Measurements from ENCODE around the gene TDRD12.
"Not testable (repeated sequence)": the region's sequence is repeated elsewhere in the genome, so short reads cannot be mapped to it uniquely, and the experiment has no call there.

The TDRD12 gene

DNA sequence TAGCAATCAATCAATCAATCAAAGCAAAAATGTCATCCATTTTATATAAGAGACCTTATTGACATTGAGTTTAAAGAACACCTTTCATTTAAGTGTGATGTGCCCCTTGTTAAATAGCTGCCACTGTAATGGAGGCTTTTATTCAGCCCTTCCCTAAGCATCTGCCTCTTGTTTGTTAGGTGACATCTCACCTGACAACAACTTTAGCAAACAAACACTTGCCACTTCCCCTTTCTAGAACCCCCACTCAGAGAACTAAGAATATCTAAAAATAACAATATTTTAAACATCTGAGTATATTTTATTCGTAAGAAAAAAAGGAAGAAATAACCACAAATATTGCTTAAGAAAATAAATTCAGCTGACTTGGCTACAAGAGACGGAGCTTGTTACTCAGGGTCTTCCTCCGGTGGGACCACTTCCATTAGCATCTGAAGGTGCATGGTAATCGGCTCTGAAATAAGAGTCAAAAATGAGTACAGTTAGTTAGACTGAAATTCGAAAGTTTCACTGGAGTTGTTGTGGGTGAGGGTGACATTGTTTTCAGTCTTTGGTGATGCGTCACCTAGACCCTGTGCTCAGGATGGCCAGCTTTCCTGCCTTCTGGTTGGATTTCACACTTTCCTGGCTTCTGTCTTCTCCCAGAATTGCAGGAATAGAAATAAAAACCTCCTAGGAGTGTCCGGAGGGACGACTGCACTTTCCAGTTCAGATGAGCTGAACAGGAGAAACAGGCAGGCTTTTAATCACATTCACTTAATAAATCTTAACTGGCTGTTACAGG lies 110.9 kb downstream of the TDRD12 start:
- DNase-seq (ENCODE audit: low read depth in 3 of 3): no peak

DNA sequence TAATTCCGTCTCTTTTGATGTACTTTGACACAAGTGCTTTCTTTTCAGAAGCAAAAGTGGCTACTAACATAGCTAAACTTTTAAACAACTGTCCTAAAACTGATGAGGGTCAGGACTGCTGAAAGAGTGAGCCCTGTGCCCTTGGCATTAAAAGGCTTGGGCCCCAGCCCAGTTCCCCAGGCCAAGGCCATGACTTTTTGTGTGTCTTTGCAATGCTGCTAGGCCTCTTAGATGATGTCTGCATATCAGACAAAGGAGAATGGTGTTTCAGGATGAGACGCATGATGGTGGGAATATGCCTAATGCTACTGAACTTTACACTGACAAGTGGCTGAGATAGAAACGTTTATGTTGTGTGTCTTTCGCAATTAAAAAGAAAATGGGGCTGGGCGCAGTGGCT lies 112.0 kb downstream of the TDRD12 start:
- DNase-seq (ENCODE audit: low read depth in 3 of 3): no peak

DNA sequence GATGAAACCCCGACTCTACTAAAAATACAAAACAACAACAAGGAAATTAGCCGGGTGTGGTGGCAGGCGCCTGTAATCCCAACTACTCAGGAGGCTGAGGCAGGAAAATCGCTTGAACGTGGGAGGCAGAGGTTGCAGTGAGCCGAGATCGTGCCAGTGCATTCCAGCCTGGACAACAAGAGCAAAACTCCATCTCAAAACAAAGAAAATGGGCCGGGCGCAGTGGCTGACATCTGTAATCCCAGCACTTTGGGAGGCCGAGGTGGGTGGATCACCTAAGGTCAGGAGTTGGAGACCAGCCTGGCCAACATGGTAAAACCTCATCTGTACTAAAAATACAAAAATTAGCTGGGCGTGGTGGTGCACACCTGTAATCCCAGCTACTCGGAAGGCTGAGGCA lies 112.5 kb downstream of the TDRD12 start:
- DNase-seq (ENCODE audit: low read depth in 3 of 3): not testable (repeated sequence)

DNA sequence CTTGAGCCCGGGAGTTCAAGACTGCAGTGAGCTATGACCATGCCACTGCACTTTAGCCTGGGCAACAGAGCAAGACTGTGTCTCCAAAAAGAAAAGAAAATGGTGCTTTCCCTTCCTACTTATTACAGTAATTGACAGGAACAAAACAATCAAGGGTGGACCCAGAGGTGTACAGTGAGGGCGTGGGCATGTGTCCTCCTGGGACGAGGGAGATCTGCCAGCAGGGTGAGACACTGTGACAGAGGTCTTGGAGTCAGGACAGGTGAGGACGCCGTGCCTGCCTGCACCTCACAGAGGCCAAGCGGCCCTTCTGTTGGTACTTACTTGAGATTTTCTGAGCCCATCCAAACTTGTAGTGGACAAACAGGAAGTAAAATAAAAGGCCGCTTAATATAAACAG lies 113.3 kb downstream of the TDRD12 start:
- not testable (repeated sequence) for DNase-seq (ENCODE audit: low read depth in 3 of 3)

DNA sequence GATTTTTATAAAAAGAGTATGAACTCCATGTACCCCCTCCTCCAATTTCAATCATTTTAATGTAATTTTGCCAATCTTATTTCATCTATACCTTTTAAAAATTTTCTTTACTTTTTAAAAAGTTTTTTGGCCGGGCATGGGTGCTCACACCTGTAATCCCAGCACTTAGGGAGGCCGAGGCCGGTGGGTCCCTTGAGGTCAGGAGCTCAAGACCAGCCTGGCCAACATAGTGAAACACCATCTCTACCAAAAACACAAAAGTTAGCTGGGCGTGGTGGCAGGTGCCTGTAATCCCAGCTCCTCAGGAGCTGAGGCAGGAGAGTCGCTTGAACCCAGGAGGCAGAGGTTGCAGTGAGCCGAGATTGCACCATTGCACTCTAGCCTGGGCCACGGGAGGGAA lies 113.8 kb downstream of the TDRD12 start:
- not testable (repeated sequence) for DNase-seq (ENCODE audit: low read depth in 3 of 3)

DNA sequence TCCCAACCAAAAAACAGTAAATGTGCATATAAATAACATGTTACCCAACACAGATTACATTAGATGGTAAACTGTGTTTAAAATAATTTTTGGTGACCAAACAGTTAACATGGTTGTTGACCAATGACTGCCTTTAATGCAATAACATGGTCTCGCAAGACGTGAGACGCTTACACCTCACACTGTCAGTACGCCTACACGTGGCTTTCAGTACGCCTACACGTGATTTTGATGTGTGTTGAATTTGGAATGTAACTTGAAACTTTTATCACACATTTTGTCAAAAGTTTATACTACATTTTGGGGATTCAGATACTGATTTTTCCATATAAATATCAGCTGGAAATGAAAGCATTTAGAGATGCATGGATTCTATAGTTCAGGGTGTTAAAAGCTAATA lies 118.0 kb downstream of the TDRD12 start:
- DNase-seq (ENCODE audit: low read depth in 3 of 3): no peak

DNA sequence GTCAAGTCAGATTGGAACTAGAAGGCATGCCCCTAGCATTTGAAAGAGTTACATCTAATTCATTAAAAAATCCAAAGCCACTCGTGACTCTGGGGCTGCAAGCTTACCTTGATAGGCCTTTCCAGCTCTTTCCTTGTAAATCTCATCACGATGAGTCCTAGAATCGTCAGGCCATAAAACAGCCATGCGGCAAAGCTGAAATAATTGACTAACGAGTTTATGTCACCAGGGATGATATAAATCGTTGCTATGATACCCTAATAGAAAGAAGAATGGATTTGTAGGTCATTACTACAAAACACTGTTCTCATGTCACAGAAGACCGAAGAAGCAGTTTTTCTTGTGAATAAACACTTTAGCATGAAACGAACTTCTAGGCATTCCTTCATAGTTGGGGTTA lies 122.5 kb downstream of the TDRD12 start:
- DNase-seq (ENCODE audit: low read depth in 3 of 3): no peak

DNA sequence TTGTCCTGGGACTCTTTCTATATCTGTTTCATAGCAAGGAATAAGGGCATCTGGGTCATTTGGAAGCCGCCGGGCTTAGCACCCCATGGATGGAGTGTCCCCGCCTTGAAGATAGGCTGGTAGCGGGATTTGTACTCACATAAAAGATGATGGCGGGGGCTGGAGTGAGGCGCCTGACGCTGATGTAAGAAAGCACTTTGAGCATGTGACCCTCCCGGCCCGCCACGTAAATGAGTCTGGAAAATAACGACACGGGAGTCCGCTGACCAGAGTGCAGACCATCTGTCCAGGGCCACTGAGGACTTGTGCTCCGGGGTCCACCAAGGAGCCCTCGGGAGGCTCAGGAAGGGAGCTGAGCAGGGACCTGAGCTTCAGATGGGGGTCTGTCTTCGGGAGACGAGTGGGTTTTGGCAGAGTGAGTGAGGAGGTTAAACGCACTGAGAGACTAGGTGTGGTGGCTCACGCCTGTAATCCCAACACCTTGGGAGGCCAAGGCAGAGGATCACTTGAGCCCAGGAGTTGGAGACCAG lies 124.2 kb downstream of the TDRD12 start:
- no peak for DNase-seq (ENCODE audit: low read depth in 3 of 3)

DNA sequence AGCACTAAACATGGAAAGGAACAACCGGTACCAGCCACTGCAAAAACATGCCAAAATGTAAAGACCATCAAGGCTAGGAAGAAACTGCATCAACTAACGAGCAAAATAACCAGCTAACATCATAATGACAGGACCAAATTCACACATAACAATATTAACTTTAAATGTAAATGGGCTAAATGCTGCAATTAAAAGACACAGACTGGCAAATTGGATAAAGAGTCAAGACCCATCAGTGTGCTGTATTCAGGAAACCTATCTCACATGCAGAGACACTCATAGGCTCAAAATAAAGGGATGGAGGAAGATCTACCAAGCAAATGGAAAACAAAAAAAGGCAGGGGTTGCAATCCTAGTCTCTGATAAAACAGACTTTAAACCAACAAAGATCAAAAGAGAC lies 128.5 kb downstream of the TDRD12 start:
- not testable (repeated sequence) for DNase-seq (ENCODE audit: low read depth in 3 of 3)

DNA sequence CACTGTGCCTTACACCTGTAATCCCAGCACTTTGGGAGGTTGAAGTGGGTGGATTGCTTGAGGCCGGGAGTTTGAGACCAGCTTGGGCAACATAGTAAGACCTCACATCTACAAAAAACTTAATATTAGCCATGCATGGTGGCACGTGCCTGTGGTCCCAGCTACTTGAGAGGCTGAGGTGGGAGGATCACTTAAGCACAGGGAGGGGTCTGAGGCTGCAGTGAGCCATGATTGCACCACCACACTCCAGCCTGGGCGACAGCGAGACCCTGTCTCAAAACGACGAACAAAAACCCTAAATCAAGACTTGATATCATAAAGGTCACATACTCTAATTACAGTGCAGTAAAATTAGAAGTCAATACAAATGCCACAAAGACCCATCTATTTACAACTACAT lies 132.6 kb downstream of the TDRD12 start:
- DNase-seq (ENCODE audit: low read depth in 3 of 3): no peak

DNA sequence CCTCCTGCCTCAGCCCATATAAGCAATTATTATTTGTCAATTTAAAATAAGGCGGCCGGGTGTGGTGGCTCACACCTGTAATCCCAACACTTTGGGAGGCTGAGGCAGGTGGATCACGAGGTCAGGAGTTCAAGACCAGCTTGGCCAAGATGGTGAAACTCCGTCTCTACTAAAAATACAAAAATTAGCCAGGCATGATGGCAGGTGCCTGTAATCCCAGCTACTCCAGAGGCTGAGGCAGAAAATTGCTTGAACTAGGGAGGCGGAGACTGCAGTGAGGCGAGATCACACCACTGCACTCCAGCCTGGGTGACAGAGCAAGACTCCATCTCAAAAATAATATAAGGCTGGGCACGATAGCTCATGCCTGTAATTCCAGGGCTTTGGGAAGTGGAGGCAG lies 137.3 kb downstream of the TDRD12 start:
- DNase-seq (ENCODE audit: low read depth in 3 of 3): not testable (repeated sequence)

DNA sequence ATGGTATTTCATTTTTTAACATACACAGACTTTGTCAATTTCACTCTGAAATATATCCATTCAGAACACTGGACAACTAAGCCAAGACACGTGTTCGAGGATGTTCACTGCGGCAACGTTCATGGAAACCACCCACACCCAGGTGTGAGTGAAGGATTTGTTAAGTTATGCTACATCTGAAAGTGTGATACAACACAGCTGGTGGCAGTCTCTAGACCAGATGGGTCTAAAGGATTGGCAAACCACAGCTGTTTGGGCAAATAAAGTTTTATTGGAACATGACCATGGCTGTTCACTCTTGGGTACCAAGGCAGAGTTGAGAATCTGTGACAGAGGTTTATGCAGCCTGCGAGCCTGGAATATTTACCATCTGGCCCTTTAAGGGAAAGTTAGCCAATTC lies 138.0 kb downstream of the TDRD12 start:
- DNase-seq (ENCODE audit: low read depth in 3 of 3): no peak

DNA sequence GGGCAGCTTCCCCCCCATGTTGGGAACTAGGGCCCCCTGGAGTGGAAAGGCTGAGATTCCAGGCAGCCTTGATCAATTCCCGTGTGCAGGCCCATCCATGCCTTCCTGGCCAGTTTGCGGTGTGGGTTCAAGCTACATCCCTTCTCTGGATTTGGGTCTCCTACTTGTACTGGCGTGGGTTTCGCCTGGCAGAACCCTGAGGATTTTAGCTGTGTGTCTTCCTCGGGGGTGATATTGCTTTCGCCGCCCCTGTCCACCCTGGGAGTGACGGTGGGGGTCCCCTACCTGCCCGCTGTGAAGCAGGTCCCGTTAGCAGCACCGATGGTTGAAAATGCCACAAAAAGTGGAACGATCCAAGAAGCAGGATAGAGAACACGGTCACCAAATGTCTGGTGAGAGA lies 138.6 kb downstream of the TDRD12 start:
- DNase-seq (ENCODE audit: low read depth in 3 of 3): no peak

DNA sequence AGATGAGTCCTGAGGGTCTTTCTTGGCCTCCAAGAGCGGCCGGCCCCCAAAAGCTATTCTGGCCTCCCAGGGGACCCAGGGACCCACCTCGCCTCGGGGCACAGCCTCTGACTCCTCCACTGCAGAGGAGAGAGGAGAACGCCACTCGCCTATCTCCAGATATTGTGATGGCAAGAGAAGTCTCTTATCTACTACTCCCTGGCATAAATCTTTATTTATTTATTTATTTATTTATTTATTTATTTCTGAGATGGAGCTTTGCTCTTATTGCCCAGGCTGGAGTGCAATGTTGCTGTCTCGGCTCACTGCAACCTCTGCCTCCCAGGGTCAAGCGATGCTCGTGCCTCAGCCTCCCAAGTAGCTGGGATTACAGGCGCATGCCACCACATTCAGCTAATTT lies 139.0 kb downstream of the TDRD12 start:
- DNase-seq (ENCODE audit: low read depth in 3 of 3): no peak

DNA sequence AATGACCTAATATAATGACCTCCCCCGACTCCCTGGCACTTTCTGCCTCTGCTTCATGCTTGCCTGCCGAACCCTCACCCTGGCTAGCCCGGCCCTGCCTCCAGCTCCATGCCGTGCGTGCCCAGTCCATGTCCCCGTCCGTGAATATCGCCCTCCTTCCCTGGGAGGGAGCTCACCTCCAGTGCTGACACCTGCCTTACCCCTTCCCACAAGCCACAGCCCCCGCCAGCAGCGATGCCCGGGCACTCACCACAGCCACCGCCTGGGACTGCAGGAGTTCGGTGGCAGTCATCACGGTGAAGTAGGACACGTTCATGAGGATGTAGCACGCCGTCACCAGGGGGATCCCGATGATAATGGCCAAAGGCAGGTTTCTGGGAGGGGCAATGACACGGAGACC lies 140.0 kb downstream of the TDRD12 start:
- DNase-seq (ENCODE audit: low read depth in 3 of 3): no peak

DNA sequence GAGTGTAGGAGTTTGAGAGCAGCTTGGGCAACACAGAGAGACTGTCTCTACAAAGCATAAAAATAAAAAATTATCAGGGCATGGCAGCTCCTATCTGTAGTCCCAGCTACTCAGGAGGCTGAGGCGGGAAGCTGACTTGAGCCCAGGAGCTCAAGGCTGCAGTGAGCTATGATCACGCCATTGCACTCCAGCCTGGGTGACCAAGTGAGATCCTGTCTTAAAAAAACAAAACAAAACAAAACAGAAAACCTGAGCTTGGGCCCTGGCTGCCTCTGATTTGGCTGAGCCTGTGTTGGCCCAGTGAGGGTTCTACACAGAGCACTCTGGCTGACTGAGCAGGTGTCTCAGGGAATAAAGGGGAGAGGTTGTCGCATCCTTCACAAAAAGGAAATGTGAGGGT lies 142.0 kb downstream of the TDRD12 start:
- DNase-seq (ENCODE audit: low read depth in 3 of 3): no peak

DNA sequence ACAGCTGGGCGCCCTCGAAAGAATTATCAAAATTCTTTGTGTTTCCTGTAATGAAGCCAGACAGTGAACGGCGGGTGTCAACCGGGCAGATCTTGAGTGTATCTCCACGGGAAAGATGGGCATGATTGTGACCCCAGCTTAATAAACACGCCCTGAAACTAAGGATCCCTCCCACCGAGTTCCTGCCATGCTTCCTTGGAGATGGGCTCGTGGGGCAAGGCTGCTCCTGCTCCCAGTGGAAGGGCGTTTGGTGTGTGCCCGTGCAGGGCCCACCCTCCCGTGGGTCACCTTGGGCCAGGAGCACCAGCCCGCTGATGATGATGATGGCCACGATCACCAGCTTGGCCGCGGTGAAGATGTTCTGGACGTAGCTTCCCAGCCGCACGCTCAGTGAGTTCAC lies 142.6 kb downstream of the TDRD12 start:
- no peak for DNase-seq (ENCODE audit: low read depth in 3 of 3)

DNA sequence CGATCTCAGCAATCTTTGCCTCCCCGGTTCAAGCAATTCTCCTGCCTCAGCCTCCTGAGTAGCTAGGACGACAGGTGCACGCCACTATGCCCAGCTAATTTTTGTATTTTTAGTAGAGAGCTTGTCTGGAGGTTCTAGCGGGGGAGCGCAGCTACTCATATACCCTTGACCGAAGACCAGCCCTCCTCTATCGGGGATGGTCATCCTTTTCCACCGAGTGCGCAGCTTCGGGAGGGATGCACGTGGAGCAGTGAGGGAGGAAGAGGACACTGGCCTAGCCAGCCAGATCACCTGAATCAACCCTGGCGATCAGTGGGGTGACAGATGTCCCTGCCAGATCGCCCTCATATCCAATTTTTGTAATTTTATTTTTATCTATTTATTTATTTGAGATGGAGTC lies 143.2 kb downstream of the TDRD12 start:
- DNase-seq (ENCODE audit: low read depth in 3 of 3): no peak

DNA sequence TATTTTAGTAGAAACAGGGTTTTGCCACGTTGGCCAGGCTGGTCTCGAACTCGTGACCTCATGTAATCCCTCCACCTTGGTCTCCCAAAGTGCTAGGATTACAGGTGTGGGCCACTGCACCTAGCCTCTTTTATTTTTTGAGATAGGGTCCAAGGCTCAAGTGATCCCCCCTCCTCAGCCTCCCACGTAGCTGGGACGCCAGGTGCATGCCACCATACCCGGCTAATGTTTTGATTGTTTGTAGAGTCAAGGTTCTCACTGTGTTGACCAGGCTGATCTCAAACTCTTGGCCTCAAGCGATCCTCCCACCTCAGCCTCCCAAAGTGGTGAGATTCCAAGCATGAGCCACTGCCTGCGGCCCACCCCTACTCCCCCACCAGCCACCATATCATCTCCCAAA lies 143.7 kb downstream of the TDRD12 start:
- no peak for DNase-seq (ENCODE audit: low read depth in 3 of 3)

DNA sequence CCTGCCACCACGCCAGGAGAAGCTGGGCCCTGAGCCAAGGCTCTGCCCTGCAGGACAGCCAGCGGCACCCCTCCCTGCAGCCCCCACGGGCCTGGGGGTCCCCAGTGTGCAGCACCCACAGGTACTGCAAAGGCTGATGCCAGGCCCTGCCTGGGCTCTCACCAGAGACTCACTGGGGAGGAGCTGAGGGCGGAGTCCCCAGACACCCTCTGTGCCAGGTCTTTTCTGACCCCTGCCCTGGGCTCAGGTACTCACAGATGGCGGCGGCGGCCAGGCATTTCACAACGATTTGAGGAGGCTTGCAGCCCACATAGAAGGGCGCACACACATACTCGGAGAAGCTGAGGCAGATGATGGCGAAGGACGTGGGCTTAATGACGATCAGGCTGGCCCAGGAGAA lies 144.3 kb downstream of the TDRD12 start:
- no peak for DNase-seq (ENCODE audit: low read depth in 3 of 3)

DNA sequence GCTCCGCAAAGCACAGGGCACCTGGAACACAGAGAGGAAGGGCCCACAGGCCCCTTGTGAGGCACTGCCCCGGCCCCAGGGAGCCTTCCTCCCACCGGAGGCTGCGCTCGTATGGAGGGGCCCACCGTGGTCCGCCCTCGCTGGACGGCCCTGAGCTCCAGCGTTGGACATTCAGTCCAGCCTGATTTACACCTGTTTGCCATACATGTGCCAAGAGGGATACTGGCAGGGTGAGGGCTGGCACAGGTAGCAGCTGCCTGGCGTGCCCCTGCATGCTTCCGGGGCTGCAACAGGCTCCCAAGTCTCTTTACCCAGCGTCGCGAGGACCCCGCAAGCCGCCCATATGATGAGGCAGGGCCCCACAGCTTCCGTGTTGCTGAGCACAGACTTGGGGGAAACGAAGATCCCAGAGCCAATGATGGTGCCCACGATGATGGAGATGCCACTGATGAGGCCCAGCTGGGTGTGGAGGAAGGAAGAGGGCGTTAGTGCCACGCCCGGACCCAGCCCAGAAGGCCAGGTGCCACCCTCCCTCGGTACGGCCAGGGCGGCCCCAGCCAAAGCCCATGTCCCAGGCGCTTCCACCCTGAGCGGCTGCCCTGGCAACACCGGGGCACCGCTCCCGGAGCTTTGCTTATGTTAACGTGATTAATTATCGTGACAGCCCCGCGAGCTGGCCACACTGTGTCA lies 144.9 kb downstream of the TDRD12 start:
- DNase-seq (ENCODE audit: low read depth in 3 of 3): no peak

DNA sequence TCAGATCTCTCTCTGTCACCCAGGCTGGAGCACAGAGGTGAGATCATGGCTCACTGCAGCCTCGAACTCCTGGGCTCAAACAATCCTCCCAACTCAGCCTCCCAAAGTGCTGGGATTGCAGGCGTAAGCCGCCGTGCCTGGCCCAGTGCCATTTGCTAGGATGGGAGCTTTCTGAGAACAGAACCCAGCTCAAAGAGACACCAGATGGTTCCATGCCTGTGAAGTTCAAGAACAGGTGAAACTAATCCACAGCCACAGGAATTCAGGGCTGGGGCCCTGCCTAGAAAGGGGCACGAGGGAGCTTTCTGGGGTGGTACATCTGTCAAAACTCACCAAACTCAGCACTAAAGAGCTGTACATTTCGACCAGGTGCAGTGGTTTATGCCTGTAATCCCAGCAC lies 145.8 kb downstream of the TDRD12 start:
- DNase-seq (ENCODE audit: low read depth in 3 of 3): no peak

DNA sequence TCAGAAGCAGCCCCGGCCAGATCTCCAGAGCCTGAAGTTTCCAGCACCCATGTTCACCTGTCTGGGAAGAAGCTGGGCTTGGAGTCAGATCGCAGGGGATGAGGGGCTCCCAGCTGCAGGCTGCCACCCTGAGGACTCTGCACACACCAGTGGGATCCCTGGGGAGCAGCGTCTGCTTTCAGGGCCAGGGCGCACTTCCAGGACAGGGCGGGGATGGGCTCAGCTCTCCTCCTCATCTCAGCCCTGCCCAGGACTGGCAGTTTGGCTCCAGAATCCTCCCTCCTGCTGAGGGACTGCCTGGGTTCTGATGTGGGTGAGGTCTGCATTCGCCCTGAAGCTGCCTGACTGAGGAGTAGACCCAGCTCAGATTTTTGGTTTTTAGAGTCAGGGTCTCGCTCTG lies 146.5 kb downstream of the TDRD12 start:
- DNase-seq (ENCODE audit: low read depth in 3 of 3): no peak
